IMR-90 (cell line): ENCODE data around the gene MGAT4C. TPM values are rescaled to one million over a fixed set of nuclear protein-coding genes. Genes with fewer than 3 reads are reported as not detected.
A peak's percentile ranks its signal among the peaks of the same experiment; 100 is the strongest.

Experiments
- ATAC-seq: fragments of 200-7000 bp; cut with Tn5 transposase; 2 replicates; pipeline ENCODE4 v1.9.1; 2020; ENCODE audit warnings: low read depth, mild to moderate bottlenecking, moderate library complexity
- BruUV-seq: library from RNA; stranded (reverse); fragments of 400-500 nt; replicated peaks from 2 replicates; lab custom pipeline; 2021; lab: Mats Ljungman, UMichigan
- CTCF ChIA-PET: fragments of 300-600 bp; formaldehyde crosslinking; extraction: SDS; loops from one replicate; lab custom pipeline; 2021; ENCODE audit warnings: antibody characterized with exemption; lab: Yijun Ruan, JAX
- POLR2A ChIA-PET: fragments of 300-600 bp; sonication (Branson Sonifier 250); formaldehyde crosslinking; loops from one replicate; lab custom pipeline; 2022; ENCODE audit warnings: antibody characterized with exemption; ENCODE audit not compliant: unreplicated experiment; lab: Charles Lee
- DNase-seq: peaks from one replicate; pipeline ENCODE4 v3.0.0; 2013
- H2AFZ ChIP-seq: replicated peaks from 2 replicates; pipeline ENCODE3; 2013; ENCODE audit warnings: low read length, mild to moderate bottlenecking; ENCODE audit not compliant: poor library complexity
- H2AK5ac ChIP-seq: 2 replicates; pipeline ENCODE4 v1.6.1; 2013; ENCODE audit warnings: low read depth, low read length, inconsistent platforms
- H2AK9ac ChIP-seq: replicated peaks from 2 replicates; pipeline ENCODE3; 2013; ENCODE audit warnings: mild to moderate bottlenecking, low read depth, low read length, moderate library complexity; ENCODE audit not compliant: poor library complexity
- H2BK120ac ChIP-seq: 2 replicates; pipeline ENCODE4 v1.6.1; 2013; ENCODE audit warnings: low read depth, low read length, inconsistent platforms
- H2BK15ac ChIP-seq: 3 replicates; pipeline ENCODE4 v1.6.1; 2013; ENCODE audit warnings: low read depth, low read length, inconsistent platforms
- H2BK20ac ChIP-seq: 2 replicates; pipeline ENCODE4 v1.6.1; 2013; ENCODE audit warnings: low read depth, mild to moderate bottlenecking, inconsistent platforms, low read length, moderate library complexity
- H2BK5ac ChIP-seq: 2 replicates; pipeline ENCODE4 v1.6.1; 2013; ENCODE audit warnings: mild to moderate bottlenecking, low read depth, low read length, inconsistent platforms; ENCODE audit not compliant: poor library complexity, severe bottlenecking
- H3K14ac ChIP-seq: replicated peaks from 2 replicates; pipeline ENCODE4 v1.6.1; 2013; ENCODE audit warnings: low read depth, low read length, inconsistent platforms
- H3K18ac ChIP-seq: 2 replicates; pipeline ENCODE4 v1.6.1; 2013; ENCODE audit warnings: low read depth, low read length, control low read depth
- H3K23ac ChIP-seq: 2 replicates; pipeline ENCODE4 v1.6.1; 2013; ENCODE audit warnings: low read depth, low read length, inconsistent platforms
- H3K27ac ChIP-seq: 2 replicates; pipeline ENCODE4 v1.5.1; 2013; ENCODE audit warnings: mild to moderate bottlenecking, control low read depth, low read length; ENCODE audit not compliant: insufficient read depth
- H3K27me3 ChIP-seq: 2 replicates; pipeline ENCODE4 v1.6.1; 2013; ENCODE audit warnings: low read length; ENCODE audit not compliant: control insufficient read depth, insufficient read depth
- H3K36me3 ChIP-seq: 2 replicates; pipeline ENCODE4 v1.6.1; 2013; ENCODE audit warnings: low read length, mixed read lengths; ENCODE audit not compliant: control insufficient read depth, insufficient read depth
- H3K4ac ChIP-seq: 2 replicates; pipeline ENCODE4 v1.6.1; 2013; ENCODE audit warnings: low read depth, low read length, inconsistent platforms
- H3K4me1 ChIP-seq: 2 replicates; pipeline ENCODE4 v1.6.1; 2013; ENCODE audit warnings: low read length, mixed read lengths; ENCODE audit not compliant: control insufficient read depth, insufficient read depth
- H3K4me2 ChIP-seq: 2 replicates; pipeline ENCODE4 v1.6.1; 2013; ENCODE audit warnings: low read depth, mild to moderate bottlenecking, control low read depth, low read length, moderate library complexity
- H3K4me3 ChIP-seq: 2 replicates; pipeline ENCODE4 v1.5.1; 2013; ENCODE audit warnings: low read depth, mild to moderate bottlenecking, control low read depth, low read length, moderate library complexity; ENCODE audit not compliant: insufficient read depth
- H3K56ac ChIP-seq: 2 replicates; pipeline ENCODE4 v1.6.1; 2013; ENCODE audit warnings: low read length, inconsistent platforms; ENCODE audit not compliant: insufficient read depth; ENCODE audit errors: extremely low read depth
- H3K79me1 ChIP-seq, 2 experiments: 2 replicates each; pipeline ENCODE4 v1.6.1; 2013; ENCODE audit warnings: low read length in 2 of 2, inconsistent platforms in 1 of 2, low read depth in 1 of 2
- H3K9ac ChIP-seq: 2 replicates; pipeline ENCODE4 v1.6.1; 2013; ENCODE audit warnings: low read depth, low read length, control low read depth
- H3K9me1 ChIP-seq: 2 replicates; pipeline ENCODE4 v1.6.1; 2013; ENCODE audit warnings: low read length, inconsistent platforms; ENCODE audit not compliant: insufficient read depth
- H3K9me3 ChIP-seq: 2 replicates; pipeline ENCODE4 v1.6.1; 2013; ENCODE audit warnings: low read length; ENCODE audit not compliant: control insufficient read depth, insufficient read depth
- H4K20me1 ChIP-seq: 2 replicates; pipeline ENCODE4 v1.6.1; 2013; ENCODE audit warnings: low read length, inconsistent platforms; ENCODE audit not compliant: insufficient read depth
- H4K5ac ChIP-seq: 2 replicates; pipeline ENCODE4 v1.6.1; 2013; ENCODE audit warnings: mild to moderate bottlenecking, low read depth, low read length, control low read depth
- H4K8ac ChIP-seq, 2 experiments: 2 replicates each; pipeline ENCODE4 v1.6.1; 2013; ENCODE audit warnings: low read depth in 2 of 2, low read length in 2 of 2, control low read depth in 1 of 2, inconsistent platforms in 1 of 2
- H4K91ac ChIP-seq: 2 replicates; pipeline ENCODE4 v1.6.1; 2013; ENCODE audit warnings: low read depth, low read length, inconsistent platforms; ENCODE audit not compliant: insufficient read depth
- CHD1 ChIP-seq: IDR thresholded peaks from 2 replicates; pipeline ENCODE4 v1.6.1; 2012; ENCODE audit warnings: low read depth, low read length, improper control_type of control experiment
- FOS ChIP-seq: fragments of 150-350 bp; IDR thresholded peaks from 2 replicates; pipeline ENCODE4 v1.6.1; 2016; ENCODE audit warnings: low read depth, low read length
- MAFK ChIP-seq: IDR thresholded peaks from 2 replicates; pipeline ENCODE4 v1.6.1; 2012; ENCODE audit warnings: low read depth, low read length, improper control_type of control experiment
- RAD21 ChIP-seq: IDR thresholded peaks from 2 replicates; pipeline ENCODE4 v1.6.1; 2012; ENCODE audit warnings: low read length, improper control_type of control experiment
- WGBS, 2 experiments: methylation state at CpG; one replicate each; pipeline versions ENCODE4 v1.1.5 to v1.1.7; 2013; ENCODE audit warnings: missing lambda C conversion rate in 2 of 2; ENCODE audit not compliant: insufficient read length in 1 of 2; ENCODE audit errors: extremely low coverage in 2 of 2; 5-methylcytosine and 5-hydroxymethylcytosine counted together
- dilution Hi-C: fragments of 300-500 bp; cut with HindIII; formaldehyde crosslinking; loops from one replicate; pipeline ENCODE4 v1.14.3; 2018; ENCODE audit warnings: low sequenced_read_pairs; ENCODE audit not compliant: unreplicated experiment
- in situ Hi-C: fragments of 300-500 bp; cut with MboI; formaldehyde crosslinking; loops from 3 replicates; pipeline ENCODE4 v1.14.3; 2019; ENCODE audit warnings: low sequenced_read_pairs, inconsistent platforms, mixed read lengths
- intact Hi-C: fragments of 100-400 bp; cut with micrococcal nuclease; formaldehyde crosslinking; loops from 2 replicates; pipeline ENCODE4 v1.10.0; 2022
- polyA plus RNA-seq, 3 experiments: library from polyadenylated mRNA; depleted of rRNA; stranded (reverse); fragments of >200 nt; gene quantifications; 2 replicates each; pipeline ENCODE4 v1.2.3, GENCODE V29; 2012; ENCODE audit warnings: low replicate concordance in 1 of 3
- total RNA-seq: library from RNA; depleted of rRNA; stranded (reverse); fragments of >200 nt; gene quantifications from 2 replicates; pipeline ENCODE4 v1.2.3, GENCODE V29; 2012

MGAT4C gene
- total and polyA plus RNA-seq, 2 of the 4 experiments (the other 2 are of a cell fraction) = not detected

DNA sequence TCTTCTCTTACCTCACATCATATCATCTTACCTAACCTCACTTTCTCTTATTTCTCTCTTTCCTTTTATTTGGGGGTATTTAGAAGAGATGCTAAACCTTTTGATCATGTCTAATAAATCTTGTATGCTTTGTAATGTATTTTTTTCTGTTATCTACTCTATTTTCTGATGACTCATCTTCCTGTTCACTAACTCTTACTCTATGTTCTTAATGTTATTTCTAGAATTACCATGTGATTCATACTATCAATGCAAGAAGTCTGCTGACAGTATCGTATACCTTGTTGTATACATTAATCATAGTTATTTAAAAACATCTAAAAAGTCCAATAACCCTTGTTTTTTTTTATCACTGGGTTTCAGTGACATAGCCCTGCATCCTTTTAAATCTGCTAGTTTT is 62.3 kb downstream of the MGAT4C start:
- Histone ChIP-seq H3K4me1 (no peaks in the 10 kb centered on the region), H3K36me3 (no peaks in the 10 kb centered on the region), H2BK5ac (no peak overlapping the region), H3K27ac (no peak overlapping the region), H3K9me3 (no peaks in the 10 kb centered on the region), H3K14ac (no peak overlapping the region), H3K18ac (no peak overlapping the region), H4K20me1 (no peaks in the 10 kb centered on the region), H3K9me1 (no peaks in the 10 kb centered on the region), H2BK120ac (no peak overlapping the region), H3K23ac (no peak overlapping the region), H2AFZ (no peak overlapping the region), H3K56ac (no peak overlapping the region), H4K91ac (no peak overlapping the region), H3K79me1 (no peaks in the 10 kb centered on the region), H3K4me2 (no peak overlapping the region), H4K8ac (no peak overlapping the region), H3K4me3 (no peak overlapping the region), H2BK20ac (no peak overlapping the region), H3K27me3 (no peaks in the 10 kb centered on the region), H3K4ac (no peak overlapping the region), H4K5ac (no peak overlapping the region), H3K9ac (no peak overlapping the region), H2AK5ac (no peak overlapping the region), H2BK15ac (no peak overlapping the region), H2AK9ac (no peak overlapping the region)
- dilution Hi-C loops = no loop called here
- in situ Hi-C loops = no loop called here
- BruUV-seq = no TSS peak
- peak; percentile 66 for DNase-seq
- ChIA-PET CTCF (no interaction called here), POLR2A (no interaction called here)
- ATAC-seq = peak; percentile 71
- peak; percentile 49; the same call in 1 of the 2 replicates for TF ChIP-seq MAFK
- peak; percentile 78 for TF ChIP-seq FOS
- TF ChIP-seq RAD21 = no peak
- no peak for TF ChIP-seq CHD1
- no CpG with 5 or more reads among the region's 1 CpG for WGBS, 2 experiments
- intact Hi-C loops = no loop called here
